Hepatocyte (in vitro differentiated cells): ENCODE results near the gene CDC34.

Experiments
- EZH2 ChIP-seq: fragments of 200-600 bp; sonication (generic); IDR thresholded peaks from 2 replicates; pipeline ENCODE4 v1.6.1; 2016; ENCODE audit warnings: antibody characterized with exemption, mild to moderate bottlenecking, borderline replicate concordance
- TF ChIP-seq, protein P1 (sequence below): fragments of 200-600 bp; sonication (generic); IDR thresholded peaks from 2 replicates; pipeline ENCODE4 v1.5.1; 2016; ENCODE audit warnings: antibody characterized with exemption, mild to moderate bottlenecking; ENCODE audit not compliant: poor library complexity

DNA sequence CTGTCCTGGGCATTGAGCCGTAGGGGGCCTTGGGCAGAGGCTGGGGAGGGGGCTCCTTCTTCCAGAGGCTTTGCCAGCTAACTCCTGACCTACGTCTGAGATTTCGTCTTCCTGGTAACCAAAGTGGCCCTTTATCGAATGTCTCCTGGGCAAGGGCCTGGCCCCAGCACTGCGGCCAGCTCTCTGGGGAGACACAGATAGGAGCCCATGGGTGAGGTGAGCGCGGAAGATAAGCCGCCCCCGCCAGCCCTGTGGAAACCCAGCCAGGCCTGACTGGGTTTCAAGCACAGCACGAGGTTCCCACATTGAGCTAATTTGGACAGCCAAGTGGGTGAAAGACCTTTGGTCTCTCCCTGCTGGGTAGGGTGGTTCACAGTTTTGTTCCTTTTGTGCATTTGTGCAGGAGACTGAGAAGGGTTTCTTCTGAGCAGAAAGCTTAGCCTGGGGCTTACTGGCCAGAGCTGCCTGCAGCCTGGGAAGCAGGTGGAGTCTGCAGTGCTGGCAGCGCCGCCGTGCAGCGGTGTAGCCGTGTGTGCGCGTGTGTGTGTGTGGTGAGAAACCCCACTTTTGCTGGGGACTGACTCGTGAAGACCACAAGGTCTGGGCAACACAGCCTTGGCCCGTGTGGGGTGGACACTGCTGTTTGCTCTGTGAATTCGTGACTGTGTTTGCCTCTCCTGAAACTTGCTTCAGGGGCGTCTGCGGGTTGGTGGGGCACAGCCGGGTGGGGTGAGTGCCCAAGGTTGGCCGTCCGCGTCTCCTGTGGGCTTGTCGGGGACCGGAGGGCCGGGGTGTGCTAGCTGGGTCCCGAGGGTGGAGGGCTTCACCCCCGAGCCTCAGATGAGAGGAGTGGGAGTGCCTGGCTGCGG, 43.3 kb downstream of the CDC34 start:
- TF ChIP-seq, protein P1, sequence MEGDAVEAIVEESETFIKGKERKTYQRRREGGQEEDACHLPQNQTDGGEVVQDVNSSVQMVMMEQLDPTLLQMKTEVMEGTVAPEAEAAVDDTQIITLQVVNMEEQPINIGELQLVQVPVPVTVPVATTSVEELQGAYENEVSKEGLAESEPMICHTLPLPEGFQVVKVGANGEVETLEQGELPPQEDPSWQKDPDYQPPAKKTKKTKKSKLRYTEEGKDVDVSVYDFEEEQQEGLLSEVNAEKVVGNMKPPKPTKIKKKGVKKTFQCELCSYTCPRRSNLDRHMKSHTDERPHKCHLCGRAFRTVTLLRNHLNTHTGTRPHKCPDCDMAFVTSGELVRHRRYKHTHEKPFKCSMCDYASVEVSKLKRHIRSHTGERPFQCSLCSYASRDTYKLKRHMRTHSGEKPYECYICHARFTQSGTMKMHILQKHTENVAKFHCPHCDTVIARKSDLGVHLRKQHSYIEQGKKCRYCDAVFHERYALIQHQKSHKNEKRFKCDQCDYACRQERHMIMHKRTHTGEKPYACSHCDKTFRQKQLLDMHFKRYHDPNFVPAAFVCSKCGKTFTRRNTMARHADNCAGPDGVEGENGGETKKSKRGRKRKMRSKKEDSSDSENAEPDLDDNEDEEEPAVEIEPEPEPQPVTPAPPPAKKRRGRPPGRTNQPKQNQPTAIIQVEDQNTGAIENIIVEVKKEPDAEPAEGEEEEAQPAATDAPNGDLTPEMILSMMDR = no peak
- TF ChIP-seq EZH2 = no peak
